Endometrium (tissue), 2 donors: ENCODE data around the gene NAA40.

Experiments
- FAIRE-seq: peaks from 2 replicates; lab custom pipeline; 2012; peaks lifted over from hg19 to GRCh38; lab: Jason Lieb, UNC
- donor health status: control.
- donor health status: control.

Gene NAA40

GRCh38 chr11:63986932-63987513 lies 48.2 kb downstream of the NAA40 start:
- FAIRE-seq = no peak

- FAIRE-seq = no peak
Observed at GRCh38 chr11:63991558-63991957, 52.8 kb downstream of the NAA40 start.

DNA sequence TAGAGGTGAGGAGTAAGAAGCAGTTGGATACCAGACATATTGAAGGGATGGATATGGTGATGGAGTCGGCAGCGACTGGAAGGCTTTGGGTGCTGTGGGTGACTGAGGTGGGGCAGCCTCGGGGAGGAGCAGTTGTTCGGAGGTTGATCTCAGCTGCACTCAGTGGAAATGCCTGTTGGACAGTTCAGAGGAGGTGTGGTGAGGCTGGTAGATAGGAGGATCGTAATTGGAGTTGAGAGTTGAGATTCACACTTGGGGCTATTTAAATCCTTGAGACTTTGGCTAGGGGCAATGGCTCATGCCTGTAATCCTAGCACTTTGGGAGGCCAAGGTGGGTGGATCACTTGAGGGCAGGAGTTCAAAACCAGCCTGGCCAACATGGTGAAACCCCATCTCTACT lies 54.3 kb downstream of the NAA40 start:
- no peak for FAIRE-seq

DNA sequence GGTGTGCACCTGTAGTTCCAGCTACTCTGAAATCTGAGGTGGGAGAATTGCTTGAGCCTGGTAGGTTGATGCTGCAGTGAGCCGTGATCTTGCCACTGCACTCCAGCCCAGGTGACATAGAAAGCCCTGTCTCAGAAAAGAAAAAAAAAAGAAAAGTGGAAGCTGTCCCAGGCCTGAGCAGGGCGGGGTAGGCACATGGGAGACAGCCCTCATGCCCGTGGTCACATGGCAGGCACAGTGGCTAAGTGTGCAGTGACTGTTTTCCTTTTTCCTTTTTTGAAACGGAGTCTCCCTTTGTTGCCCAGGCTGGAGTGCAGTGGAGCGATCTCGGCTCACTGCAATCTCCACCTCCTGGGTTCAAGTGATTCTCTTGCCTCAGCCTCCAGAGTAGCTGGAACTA lies 55.2 kb downstream of the NAA40 start:
- no peak for FAIRE-seq

DNA sequence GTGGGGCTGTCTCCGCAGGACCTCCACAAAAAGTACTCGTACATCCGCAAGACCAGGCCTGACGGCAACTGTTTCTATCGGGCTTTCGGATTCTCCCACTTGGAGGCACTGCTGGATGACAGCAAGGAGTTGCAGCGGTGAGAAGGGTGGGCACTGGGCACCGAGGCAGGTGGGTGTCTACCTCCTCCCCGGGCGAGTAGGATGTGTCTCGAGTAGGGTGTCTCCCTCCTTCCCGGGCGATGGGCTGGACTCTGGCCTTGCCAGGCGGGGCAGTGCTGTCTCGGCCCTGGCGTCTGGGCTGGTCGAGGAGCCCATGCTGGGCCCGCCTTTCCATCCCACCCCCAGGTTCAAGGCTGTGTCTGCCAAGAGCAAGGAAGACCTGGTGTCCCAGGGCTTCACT lies 57.7 kb downstream of the NAA40 start:
- FAIRE-seq = no peak

- FAIRE-seq = no peak
Observed at GRCh38 chr11:63997104-63997700, 58.4 kb downstream of the NAA40 start.

GRCh38 chr11:63997801-63998337 lies 59.1 kb downstream of the NAA40 start:
- no peak for FAIRE-seq

DNA sequence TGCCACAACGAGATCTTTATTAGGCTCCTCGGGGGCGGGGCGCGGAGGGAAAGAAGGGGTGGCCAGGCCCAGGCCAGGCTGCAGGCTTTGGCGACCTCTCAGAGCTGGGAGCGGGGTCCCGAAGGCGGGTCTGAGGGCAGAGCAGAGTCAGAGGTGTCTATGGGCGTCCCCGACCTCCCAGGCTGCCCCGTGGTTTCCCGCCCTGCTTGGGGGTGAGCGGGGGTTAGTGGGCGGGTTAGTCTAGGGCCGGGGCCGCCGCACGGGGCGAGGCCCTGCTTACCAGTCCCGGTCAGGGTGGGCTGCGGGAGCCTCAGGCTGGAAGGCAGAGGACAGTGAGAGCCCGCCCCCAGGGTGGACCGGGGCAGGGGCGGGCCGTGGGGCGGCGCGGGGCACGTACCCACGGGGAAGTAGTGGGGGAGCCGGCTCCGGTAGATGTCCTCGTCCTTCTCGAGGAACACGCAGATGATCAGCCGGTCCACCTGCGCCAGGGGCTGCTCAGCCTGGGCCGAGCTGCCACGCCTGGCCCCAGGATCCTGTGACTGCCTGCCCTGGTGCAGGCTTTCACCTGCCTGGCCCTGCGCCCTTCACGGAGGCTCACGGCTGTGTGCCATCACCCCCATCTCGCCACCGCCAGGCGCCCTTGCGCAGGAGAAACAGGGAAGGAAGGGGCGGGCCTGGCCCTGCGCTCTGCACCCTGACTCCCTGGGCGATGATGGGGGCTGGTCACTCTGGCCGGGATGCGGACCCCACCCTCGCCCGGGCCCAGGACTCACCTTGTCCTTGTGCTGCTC lies 60.0 kb downstream of the NAA40 start:
- no peak for FAIRE-seq

GRCh38 chr11:63999349-64000025 lies 60.7 kb downstream of the NAA40 start:
- FAIRE-seq = no peak

DNA sequence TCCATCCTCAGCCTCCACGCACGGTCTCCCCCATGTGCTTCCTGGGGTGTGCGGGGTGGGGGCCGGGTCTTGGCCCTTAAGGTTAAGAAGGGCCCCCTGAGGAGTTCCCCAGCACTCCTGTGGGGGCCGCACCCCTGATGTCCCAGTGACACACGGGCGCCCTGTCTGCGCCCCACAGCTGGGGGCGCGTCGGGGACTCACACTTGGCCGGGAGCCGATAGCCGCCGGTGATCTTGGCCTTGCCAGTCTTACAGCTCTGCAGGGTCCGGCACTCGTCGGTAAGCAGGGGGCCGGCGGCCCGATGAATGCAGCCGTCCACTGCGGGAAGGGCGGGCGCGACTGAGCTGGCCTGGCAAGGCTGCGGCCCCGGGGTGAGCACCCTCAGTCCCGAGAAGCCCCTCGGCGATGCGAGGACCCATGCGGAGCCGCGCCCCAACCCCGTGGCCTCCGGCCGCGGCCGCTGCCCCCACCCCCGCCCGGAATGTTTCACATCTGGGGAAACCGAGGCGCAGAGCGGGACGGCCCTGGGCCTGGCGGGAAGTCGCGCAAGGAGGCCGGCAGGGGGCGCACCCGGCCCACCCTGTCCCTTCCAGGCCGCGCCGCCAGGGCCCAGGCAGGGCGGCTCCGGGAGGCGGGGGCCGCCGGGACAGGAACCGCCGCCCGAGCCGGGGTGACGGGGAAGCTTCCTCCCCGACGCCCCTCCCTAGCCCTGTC lies 61.4 kb downstream of the NAA40 start:
- no peak for FAIRE-seq

- no peak for FAIRE-seq
Observed at GRCh38 chr11:64000740-64001483, 62.1 kb downstream of the NAA40 start.

DNA sequence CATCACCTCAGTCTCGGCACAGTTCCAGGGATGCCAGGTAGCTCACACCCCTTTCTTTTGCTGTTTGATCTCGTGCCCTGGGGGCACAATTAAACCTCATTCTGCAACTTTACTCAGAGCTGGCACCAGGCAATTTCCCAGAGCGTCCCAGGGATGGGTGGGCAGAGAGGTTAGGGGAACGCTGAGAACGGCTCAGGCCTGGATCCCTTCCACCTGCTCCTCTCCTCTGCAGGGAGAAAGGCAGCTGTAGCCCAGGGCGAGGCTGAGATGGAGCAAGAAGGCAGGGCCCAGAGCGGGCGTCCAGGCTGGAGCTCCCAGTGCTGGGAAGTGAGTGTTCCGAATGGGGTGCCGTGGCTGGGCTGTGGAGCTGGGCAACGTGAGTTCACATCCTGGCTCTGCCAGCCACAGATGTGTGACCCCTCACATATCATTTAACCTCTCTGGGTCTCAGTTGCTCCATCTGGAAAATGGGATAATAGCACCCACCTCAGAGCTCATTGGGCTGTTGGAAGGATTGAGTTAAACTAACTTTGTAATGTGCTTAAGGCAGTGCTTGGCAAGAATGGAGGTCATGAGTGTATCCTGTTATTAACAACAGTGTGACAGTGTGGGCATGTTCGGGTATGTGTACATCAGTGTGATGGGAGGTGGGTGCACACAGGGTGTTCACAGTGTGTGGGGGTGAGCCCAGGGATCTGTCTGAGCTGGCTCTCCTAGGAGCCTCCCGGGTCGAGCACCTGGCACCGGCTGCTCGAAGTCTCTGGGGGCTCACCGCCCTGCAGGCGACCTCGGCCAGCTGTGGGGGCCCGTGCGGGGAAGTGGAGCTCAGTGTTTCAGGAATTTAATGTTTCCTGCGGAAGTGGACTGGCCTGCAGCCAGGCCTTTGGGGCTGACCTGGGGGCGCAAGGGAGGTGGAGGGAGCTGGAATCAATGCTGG lies 63.0 kb downstream of the NAA40 start:
- no peak for FAIRE-seq

GRCh38 chr11:64003807-64004589 lies 65.2 kb downstream of the NAA40 start:
- FAIRE-seq = no peak

DNA sequence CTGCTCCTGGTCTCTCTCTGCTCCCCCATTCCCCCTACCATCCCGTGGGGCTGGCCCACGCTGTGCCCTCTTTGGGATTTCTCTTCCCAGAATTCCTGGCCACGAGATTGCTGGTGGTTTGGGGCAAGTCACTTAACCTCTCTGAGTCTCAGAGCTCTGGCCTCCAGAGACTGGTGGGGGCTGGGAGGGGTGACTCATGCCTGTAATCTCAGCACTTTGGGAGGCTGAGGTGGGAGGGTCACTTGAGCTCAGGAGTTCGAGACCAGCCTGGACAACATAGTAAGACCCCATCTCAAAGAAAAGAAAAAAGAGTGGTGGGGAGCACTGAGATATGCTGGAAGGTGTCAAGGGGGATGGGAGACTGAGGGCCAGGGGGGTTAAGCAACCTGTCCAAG lies 65.8 kb downstream of the NAA40 start:
- no peak for FAIRE-seq

- no peak for FAIRE-seq
Observed at GRCh38 chr11:64005691-64006090, 66.9 kb downstream of the NAA40 start.

DNA sequence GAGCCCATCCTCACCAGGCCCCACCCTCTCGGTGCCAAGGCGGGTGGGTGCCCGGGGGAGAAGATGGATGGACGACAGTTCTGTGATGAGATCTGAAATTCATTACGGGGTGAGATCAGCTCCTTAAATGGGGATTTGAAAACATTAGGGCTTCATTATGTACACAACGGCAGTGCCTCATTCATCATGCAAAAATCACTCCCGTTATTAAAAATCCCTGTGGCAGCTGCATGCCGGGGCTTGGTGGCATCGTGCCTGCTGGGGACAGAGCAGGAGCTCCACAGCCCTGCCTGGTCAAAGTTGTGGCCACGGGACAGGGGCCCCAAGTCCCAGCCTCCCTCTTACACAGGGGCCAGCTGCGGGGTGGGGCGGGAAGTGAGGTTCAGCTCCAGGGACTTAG lies 67.6 kb downstream of the NAA40 start:
- no peak for FAIRE-seq
